GM13977 (cell line): ENCODE data around the gene ACE.

ENCODE experiments used
- DNase-seq: peaks from one replicate; pipeline ENCODE4 v3.0.0; 2012; ENCODE audit warnings: low spot score
- in situ Hi-C: fragments of 300-500 bp; cut with MboI; formaldehyde crosslinking; loops from one replicate; pipeline ENCODE4 v1.12.0; 2022; ENCODE audit warnings: low sequenced_read_pairs, low pct_unique_long_range_greater_than_20kb, mixed read lengths, inconsistent platforms; ENCODE audit not compliant: unreplicated experiment
- TF ChIP-seq, protein P1 (sequence below): IDR thresholded peaks from 2 replicates; pipeline ENCODE4 v1.5.1; 2012; ENCODE audit warnings: mild to moderate bottlenecking, control low read depth; ENCODE audit not compliant: insufficient read depth; ENCODE audit errors: extremely low read depth, missing control alignments

The ACE gene

GRCh38 chr17:63490858-63491400 lies 14.1 kb downstream of the ACE start:
- TF ChIP-seq, protein P1, sequence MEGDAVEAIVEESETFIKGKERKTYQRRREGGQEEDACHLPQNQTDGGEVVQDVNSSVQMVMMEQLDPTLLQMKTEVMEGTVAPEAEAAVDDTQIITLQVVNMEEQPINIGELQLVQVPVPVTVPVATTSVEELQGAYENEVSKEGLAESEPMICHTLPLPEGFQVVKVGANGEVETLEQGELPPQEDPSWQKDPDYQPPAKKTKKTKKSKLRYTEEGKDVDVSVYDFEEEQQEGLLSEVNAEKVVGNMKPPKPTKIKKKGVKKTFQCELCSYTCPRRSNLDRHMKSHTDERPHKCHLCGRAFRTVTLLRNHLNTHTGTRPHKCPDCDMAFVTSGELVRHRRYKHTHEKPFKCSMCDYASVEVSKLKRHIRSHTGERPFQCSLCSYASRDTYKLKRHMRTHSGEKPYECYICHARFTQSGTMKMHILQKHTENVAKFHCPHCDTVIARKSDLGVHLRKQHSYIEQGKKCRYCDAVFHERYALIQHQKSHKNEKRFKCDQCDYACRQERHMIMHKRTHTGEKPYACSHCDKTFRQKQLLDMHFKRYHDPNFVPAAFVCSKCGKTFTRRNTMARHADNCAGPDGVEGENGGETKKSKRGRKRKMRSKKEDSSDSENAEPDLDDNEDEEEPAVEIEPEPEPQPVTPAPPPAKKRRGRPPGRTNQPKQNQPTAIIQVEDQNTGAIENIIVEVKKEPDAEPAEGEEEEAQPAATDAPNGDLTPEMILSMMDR: no peak
- in situ Hi-C loops: no loop called here
- DNase-seq: no peak

GRCh38 chr17:63491413-63491812 lies 14.6 kb downstream of the ACE start:
- no peak for DNase-seq
- TF ChIP-seq, protein P1: no peak
- in situ Hi-C loops: no loop called here

DNA sequence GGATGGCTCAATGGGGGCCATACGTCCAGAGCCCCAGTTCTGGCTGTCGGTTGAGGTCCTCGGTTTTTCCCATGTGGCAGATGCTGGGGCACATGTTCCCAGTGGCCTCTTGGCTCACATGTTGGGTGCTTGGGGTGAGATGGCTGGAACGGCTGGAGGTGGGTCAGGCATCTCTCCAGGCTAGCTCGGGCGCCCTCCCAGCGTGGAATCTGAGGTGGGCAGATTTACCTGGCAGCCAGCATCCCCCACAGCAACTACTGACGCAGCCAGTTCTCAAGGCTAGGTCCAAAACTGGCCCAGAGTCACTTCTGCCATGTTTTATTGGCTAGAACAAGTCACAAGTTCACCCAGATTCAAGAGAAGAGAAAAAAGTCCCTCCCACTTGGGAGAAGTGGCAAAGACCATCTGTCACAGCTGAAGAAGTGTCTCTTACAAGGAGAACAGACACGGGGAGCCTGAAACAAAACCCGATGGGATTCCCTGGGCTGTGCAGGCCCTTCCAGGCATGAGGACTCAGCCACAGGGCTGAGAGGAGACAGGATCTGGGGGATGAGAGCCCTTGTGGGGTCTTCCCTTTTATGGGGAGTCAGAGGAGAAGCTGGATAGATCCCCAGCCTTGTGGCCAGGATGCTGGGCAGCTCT lies 15.2 kb downstream of the ACE start:
- DNase-seq: no peak
- TF ChIP-seq, protein P1: no peak
- in situ Hi-C loops: no loop called here

DNA sequence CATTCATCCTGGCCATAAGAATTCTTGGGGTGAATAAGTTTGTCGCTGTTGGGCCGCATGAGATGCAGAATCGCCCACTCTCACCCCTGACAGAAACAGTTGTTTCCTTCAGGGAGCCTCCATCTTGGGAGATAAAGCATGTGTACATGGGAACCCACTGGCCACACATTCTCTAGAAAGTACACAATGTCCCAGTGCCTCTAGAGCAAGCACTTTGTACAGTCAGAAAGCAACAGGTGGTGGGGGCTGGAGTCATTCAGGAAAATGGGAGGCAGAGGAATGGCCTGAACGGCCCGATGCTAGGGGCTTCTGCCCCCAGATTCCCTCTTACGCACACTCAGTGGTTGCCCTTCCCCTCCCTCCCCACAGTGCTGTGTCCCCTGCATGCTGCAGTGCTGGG lies 16.1 kb downstream of the ACE start:
- no peak for DNase-seq
- TF ChIP-seq, protein P1: no peak
- in situ Hi-C loops: no loop called here

DNA sequence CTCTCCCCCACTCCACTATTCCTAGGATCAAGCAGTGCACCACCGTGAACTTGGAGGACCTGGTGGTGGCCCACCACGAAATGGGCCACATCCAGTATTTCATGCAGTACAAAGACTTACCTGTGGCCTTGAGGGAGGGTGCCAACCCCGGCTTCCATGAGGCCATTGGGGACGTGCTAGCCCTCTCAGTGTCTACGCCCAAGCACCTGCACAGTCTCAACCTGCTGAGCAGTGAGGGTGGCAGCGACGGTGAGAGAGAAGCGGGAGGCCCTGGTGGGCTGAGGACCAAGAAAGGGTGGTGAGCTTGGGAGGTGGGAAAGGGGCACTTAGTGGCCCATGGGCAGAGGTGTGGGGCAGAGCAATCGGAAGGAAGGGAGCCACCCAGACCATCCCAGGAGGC lies 16.6 kb downstream of the ACE start:
- no peak for DNase-seq

GRCh38 chr17:63494300-63494928 lies 17.6 kb downstream of the ACE start:
- in situ Hi-C loops: no loop called here
- TF ChIP-seq, protein P1: no peak
- DNase-seq: no peak

More for the DNA sequence above, 16.6 kb downstream of the ACE start:
- TF ChIP-seq, protein P1: no peak
- in situ Hi-C loops: no loop called here
